ENCODE measurements around the gene MRAP2.

GRCh38 chr6:84089081-84089480, 55.5 kb downstream of the MRAP2 start:
- TF ChIP-seq CTCF (optimal IDR thresholded peaks at IDR 0.05 in 1 of 3, IDR thresholded peaks at IDR 0.05 in 1 of 3, conservative IDR thresholded peaks at IDR 0.05 in 1 of 3; ENCODE audit: extremely low read depth in 1 of 3, insufficient read depth in 2 of 3, low read length in 3 of 3) (no peak), EZH2 (IDR thresholded peaks at IDR 0.05; ENCODE audit: low read length) (no peak)
